H1 (cell line): ENCODE measurements around the gene CEACAM8. TPM values are rescaled to one million over a fixed set of nuclear protein-coding genes. Genes with fewer than 3 reads are reported as not detected.

Experiments used
- CTCF ChIA-PET: fragments of 300-600 bp; sonication (Branson Sonifier 250); formaldehyde crosslinking; loops from one replicate; lab custom pipeline; 2021; ENCODE audit not compliant: partially characterized antibody; lab: Charles Lee
- POLR2A ChIA-PET: fragments of 300-600 bp; sonication (Branson Sonifier 250); formaldehyde crosslinking; loops from one replicate; lab custom pipeline; 2021; ENCODE audit warnings: inconsistent platforms; ENCODE audit not compliant: partially characterized antibody; lab: Charles Lee
- DNase-seq, 2 experiments: peaks; one replicate each; pipeline versions ENCODE4 v3.0.0 to v3.0.0-alpha.2; 2010 to 2022; ENCODE audit warnings: low spot score in 2 of 2, low read depth in 1 of 2, mixed read lengths in 1 of 2
- FAIRE-seq: peaks from 2 replicates; lab custom pipeline; 2011; peaks lifted over from hg19 to GRCh38; lab: Jason Lieb, UNC
- H2AFZ ChIP-seq: 2 replicates; pipeline ENCODE4 v1.8.1; 2012; ENCODE audit warnings: low read length, inconsistent platforms
- H2AK5ac ChIP-seq: 2 replicates; pipeline ENCODE4 v1.6.1; 2013; ENCODE audit warnings: low read depth, low read length
- H2BK120ac ChIP-seq: replicated peaks from 2 replicates; pipeline ENCODE3; 2013; ENCODE audit warnings: low read depth, low read length, inconsistent platforms
- H2BK12ac ChIP-seq: 2 replicates; pipeline ENCODE4 v1.6.1; 2013; ENCODE audit warnings: low read depth, low read length
- H2BK15ac ChIP-seq: 2 replicates; pipeline ENCODE4 v1.6.1; 2013; ENCODE audit warnings: low read length
- H2BK20ac ChIP-seq: 2 replicates; pipeline ENCODE4 v1.6.1; 2013; ENCODE audit warnings: low read length
- H2BK5ac ChIP-seq: 2 replicates; pipeline ENCODE4 v1.6.1; 2013; ENCODE audit warnings: low read depth, low read length
- H3K14ac ChIP-seq: 2 replicates; pipeline ENCODE4 v1.6.1; 2013; ENCODE audit warnings: inconsistent platforms; ENCODE audit not compliant: insufficient read length
- H3K18ac ChIP-seq: 2 replicates; pipeline ENCODE4 v1.6.1; 2013; ENCODE audit warnings: low read length; ENCODE audit errors: extremely low read depth
- H3K23ac ChIP-seq: 2 replicates; pipeline ENCODE4 v1.6.1; 2013; ENCODE audit warnings: inconsistent platforms; ENCODE audit not compliant: insufficient read length
- H3K23me2 ChIP-seq: 2 replicates; pipeline ENCODE4 v1.6.1; 2013; ENCODE audit warnings: low read depth, low read length
- H3K27ac ChIP-seq: 2 replicates; pipeline ENCODE4 v1.6.1; 2011; ENCODE audit warnings: low read depth, low read length, inconsistent platforms
- H3K27me3 ChIP-seq, 4 experiments: replicated peaks in 1 of 4; 1 replicate in 1 of 4; 2 replicates in 3 of 4; pipeline versions ENCODE4 v1.6.1 to v1.8.1; 2011 to 2013; ENCODE audit warnings: low read length in 3 of 4, mild to moderate bottlenecking in 3 of 4, inconsistent platforms in 2 of 4, mixed read lengths in 2 of 4, moderate library complexity in 1 of 4; ENCODE audit not compliant: control insufficient read depth in 3 of 4, insufficient read depth in 3 of 4; ENCODE audit errors: extremely low read depth in 1 of 4
- H3K36me3 ChIP-seq, 4 experiments: 2 replicates each; pipeline versions ENCODE4 v1.6.1 to v1.8.1; 2011 to 2013; ENCODE audit warnings: mild to moderate bottlenecking in 4 of 4, low read length in 3 of 4, moderate library complexity in 2 of 4, control low read depth in 1 of 4, inconsistent platforms in 1 of 4; ENCODE audit not compliant: insufficient read depth in 4 of 4, control insufficient read depth in 2 of 4
- H3K4ac ChIP-seq: replicated peaks from 2 replicates; pipeline ENCODE3; 2013; ENCODE audit warnings: low read length, low read depth, mixed read lengths, inconsistent platforms; ENCODE audit not compliant: insufficient read length
- H3K4me1 ChIP-seq, 4 experiments: replicated peaks in 1 of 4; 1 replicate in 1 of 4; 2 replicates in 3 of 4; pipeline versions ENCODE4 v1.6.1 to v1.8.1; 2011 to 2013; ENCODE audit warnings: low read length in 3 of 4, inconsistent platforms in 2 of 4, mixed read lengths in 1 of 4; ENCODE audit not compliant: insufficient read depth in 4 of 4, control insufficient read depth in 3 of 4
- H3K4me2 ChIP-seq, 2 experiments: 2 replicates each; pipeline versions ENCODE4 v1.6.1 to v1.8.1; 2011 to 2013; ENCODE audit warnings: low read depth in 2 of 2, low read length in 2 of 2, control low read depth in 1 of 2, inconsistent platforms in 1 of 2, mild to moderate bottlenecking in 1 of 2; ENCODE audit not compliant: insufficient read depth in 1 of 2
- H3K4me3 ChIP-seq, 4 experiments: fragments of 200-600, 300-600 bp in 1 of 4; sonication (generic), shearing (Covaris generic), sonication (Bioruptor Twin) in 1 of 4; 2 replicates each; pipeline versions ENCODE4 v1.5.1 to v1.8.1; 2011 to 2016; ENCODE audit warnings: low read length in 4 of 4, low read depth in 3 of 4, control low read depth in 2 of 4, inconsistent platforms in 2 of 4, mild to moderate bottlenecking in 2 of 4, mixed read lengths in 1 of 4, moderate library complexity in 1 of 4; ENCODE audit not compliant: insufficient read depth in 2 of 4; ENCODE audit errors: extremely low read depth in 1 of 4
- H3K56ac ChIP-seq: replicated peaks from 2 replicates; pipeline ENCODE3; 2013; ENCODE audit warnings: low read depth, mild to moderate bottlenecking, mixed read lengths, low read length, inconsistent platforms; ENCODE audit not compliant: insufficient read length
- H3K79me1 ChIP-seq: 2 replicates; pipeline ENCODE4 v1.6.1; 2013; ENCODE audit warnings: low read depth, low read length, control low read depth
- H3K79me2 ChIP-seq, 2 experiments: 2 replicates each; pipeline versions ENCODE4 v1.6.1 to v1.8.1; 2012 to 2013; ENCODE audit warnings: low read length in 2 of 2, mild to moderate bottlenecking in 2 of 2, inconsistent platforms in 1 of 2; ENCODE audit not compliant: insufficient read depth in 2 of 2, control insufficient read depth in 1 of 2
- H3K9ac ChIP-seq, 4 experiments: replicated peaks in 1 of 4; 1 replicate in 1 of 4; 2 replicates in 3 of 4; pipeline versions ENCODE4 v1.6.1 to v1.8.1; 2011 to 2013; ENCODE audit warnings: low read depth in 3 of 4, low read length in 3 of 4, control low read depth in 2 of 4, mild to moderate bottlenecking in 2 of 4, moderate library complexity in 2 of 4, inconsistent platforms in 1 of 4; ENCODE audit errors: extremely low read depth in 1 of 4
- H3K9me3 ChIP-seq, 2 experiments: 2 replicates each; pipeline versions ENCODE4 v1.6.1 to v1.8.1; 2012 to 2013; ENCODE audit warnings: mild to moderate bottlenecking in 2 of 2, moderate library complexity in 2 of 2, control low read depth in 1 of 2, inconsistent platforms in 1 of 2, low read depth in 1 of 2, low read length in 1 of 2, mixed read lengths in 1 of 2; ENCODE audit not compliant: insufficient read depth in 2 of 2
- H4K20me1 ChIP-seq, 2 experiments: replicated peaks in 1 of 2; 2 replicates each; pipeline versions ENCODE3 to v1.8.1; 2011 to 2013; ENCODE audit warnings: inconsistent platforms in 2 of 2, low read length in 2 of 2, mild to moderate bottlenecking in 1 of 2; ENCODE audit not compliant: insufficient read depth in 2 of 2, control insufficient read depth in 1 of 2
- H4K5ac ChIP-seq: 2 replicates; pipeline ENCODE4 v1.6.1; 2013; ENCODE audit warnings: low read length, low read depth, mixed read lengths, inconsistent platforms; ENCODE audit not compliant: insufficient read length
- H4K8ac ChIP-seq: 2 replicates; pipeline ENCODE4 v1.8.0; 2013; ENCODE audit warnings: mild to moderate bottlenecking, moderate library complexity, low read length, inconsistent platforms; ENCODE audit not compliant: insufficient read depth; ENCODE audit errors: extremely low read depth
- H4K91ac ChIP-seq: replicated peaks from 2 replicates; pipeline ENCODE3; 2013; ENCODE audit warnings: low read length, mixed read lengths, inconsistent platforms; ENCODE audit not compliant: insufficient read length
- BRCA1 ChIP-seq: IDR thresholded peaks from 2 replicates; pipeline ENCODE4 v1.6.1; 2012; ENCODE audit warnings: low read depth, low read length, improper control_type of control experiment
- CEBPB ChIP-seq: IDR thresholded peaks from 2 replicates; pipeline ENCODE4 v1.6.1; 2012; ENCODE audit warnings: low read depth, low read length
- CTBP2 ChIP-seq: IDR thresholded peaks from 2 replicates; pipeline ENCODE4 v1.7.0; 2011; ENCODE audit warnings: borderline replicate concordance, mild to moderate bottlenecking, moderate library complexity, mixed read lengths, low read length; ENCODE audit not compliant: insufficient read depth, insufficient read length
- EP300 ChIP-seq, 2 experiments: IDR thresholded peaks; 1 replicate in 1 of 2; 2 replicates in 1 of 2; pipeline ENCODE4 v1.6.1; 2011 to 2012; ENCODE audit warnings: low read depth in 2 of 2, low read length in 2 of 2, mild to moderate bottlenecking in 2 of 2, borderline replicate concordance in 1 of 2, inconsistent platforms in 1 of 2, moderate library complexity in 1 of 2
- EZH2 ChIP-seq: fragments of 200-600 bp; sonication (generic); IDR thresholded peaks from 2 replicates; pipeline ENCODE4 v1.7.1; 2012; ENCODE audit warnings: low read depth, mild to moderate bottlenecking, moderate library complexity, low read length, inconsistent platforms; ENCODE audit not compliant: severe bottlenecking
- JUN ChIP-seq: IDR thresholded peaks from 2 replicates; pipeline ENCODE4 v1.6.1; 2011; ENCODE audit warnings: low read depth, mild to moderate bottlenecking, improper control_type of control experiment, low read length
- JUND ChIP-seq: IDR thresholded peaks from 2 replicates; pipeline ENCODE4 v1.6.1; 2011; ENCODE audit warnings: mild to moderate bottlenecking, improper control_type of control experiment, low read length
- SIN3A ChIP-seq, 2 experiments: IDR thresholded peaks in 1 of 2; conservative IDR thresholded peaks in 1 of 2; 2 replicates each; pipeline ENCODE4 v1.6.1; 2011 to 2012; ENCODE audit warnings: low read length in 2 of 2, improper control_type of control experiment in 1 of 2, low read depth in 1 of 2, mild to moderate bottlenecking in 1 of 2
- SIX5 ChIP-seq: IDR thresholded peaks from 2 replicates; pipeline ENCODE4 v1.6.1; 2011; ENCODE audit warnings: mild to moderate bottlenecking, low read depth, low read length
- SP1 ChIP-seq: IDR thresholded peaks from 2 replicates; pipeline ENCODE4 v1.6.1; 2011; ENCODE audit warnings: low read depth, low read length
- SRF ChIP-seq: IDR thresholded peaks from 2 replicates; pipeline ENCODE4 v1.6.1; 2011; ENCODE audit warnings: mild to moderate bottlenecking, low read depth, low read length, moderate library complexity
- SUZ12 ChIP-seq: fragments of 200-600 bp; sonication (generic); IDR thresholded peaks from 2 replicates; pipeline ENCODE4 v1.6.1; 2012; ENCODE audit warnings: mild to moderate bottlenecking, inconsistent platforms, low read length, moderate library complexity, mixed read lengths
- TAF1 ChIP-seq: IDR thresholded peaks from 2 replicates; pipeline ENCODE4 v1.6.1; 2011; ENCODE audit warnings: mild to moderate bottlenecking, low read depth, low read length
- TAF7 ChIP-seq: optimal IDR thresholded peaks from 2 replicates; pipeline ENCODE3; 2011; ENCODE audit warnings: low read depth, mild to moderate bottlenecking, inconsistent platforms, low read length, moderate library complexity, borderline replicate concordance
- TCF12 ChIP-seq: IDR thresholded peaks from 2 replicates; pipeline ENCODE4 v1.6.1; 2011; ENCODE audit warnings: low read depth, mild to moderate bottlenecking, low read length
- WGBS, 2 experiments: shearing (Covaris generic) in 1 of 2; methylation state at CpG; one replicate each; pipeline versions ENCODE4 v1.1.6 to v1.1.7; 2013 to 2015; ENCODE audit warnings: low lambda C conversion rate in 2 of 2, mixed read lengths in 2 of 2, inconsistent platforms in 1 of 2, low coverage in 1 of 2, missing lambda C conversion rate in 1 of 2; ENCODE audit not compliant: insufficient replicate concordance in 2 of 2, insufficient coverage in 1 of 2, insufficient read length in 1 of 2; ENCODE audit errors: extremely low coverage in 1 of 2, missing lambda C conversion rate in 1 of 2; 5-methylcytosine and 5-hydroxymethylcytosine counted together
- polyA plus RNA-seq, 7 experiments: library from polyadenylated mRNA; depleted of rRNA in 3 of 7; stranded (reverse) in 5 of 7; unstranded in 2 of 7; fragments of >200 nt in 5 of 7; fragments of 200-250 nt in 2 of 7; gene quantifications; 1 replicate in 5 of 7; 2 replicates in 1 of 7; 4 replicates in 1 of 7; pipeline versions ENCODE4 v1.2.1 to v1.2.3, GENCODE V29; 2011 to 2013; ENCODE audit warnings: missing spikeins in 2 of 7, mixed read lengths in 2 of 7
- total RNA-seq: library from RNA; stranded (reverse); fragmentation: NEBNext Ultra II Directional; extraction: Animal tissue kit (Norgen Biotek cat#: 25700); gene quantifications from 2 replicates; pipeline ENCODE4 v1.2.1, GENCODE V29; 2021

Gene CEACAM8
- total and polyA plus RNA-seq, 2 of the 8 experiments (the other 6 are each of a cell fraction or from before 2014, with no cell fraction given), result not detected

- FAIRE-seq (no peak), DNase-seq (no peak)
- Histone ChIP-seq H2BK15ac (no peak overlapping the region), H3K27me3 (no peaks in the 10 kb centered on the region; a peak in 1 of 7 replicates), H4K8ac (no peak overlapping the region), H2BK120ac (no peak overlapping the region), H3K36me3 (no peaks in the 10 kb centered on the region), H2BK5ac (no peak overlapping the region), H2AK5ac (no peak overlapping the region), H3K9ac (no peak overlapping the region), H4K5ac (no peak overlapping the region), H2BK12ac (no peak overlapping the region), H3K23ac (no peak overlapping the region), H3K4me2 (no peak overlapping the region), H3K23me2 (no peaks in the 10 kb centered on the region), H2AFZ (no peak overlapping the region), H3K4me1 (0 out of 7 replicates have a peak, but pooled peaks cover 0 to 2% (median 0%) of the 10 kb centered on the region in 4 experiments), H3K18ac (no peak overlapping the region), H3K9me3 (peaks cover 4 to 11% of the 10 kb centered on the region in 2 experiments; a peak in 1 of 4 replicates), H3K79me2 (no peaks in the 10 kb centered on the region), H3K56ac (no peak overlapping the region), H3K4me3 (no peak overlapping the region), H3K14ac (no peak overlapping the region), H2BK20ac (no peak overlapping the region), H4K91ac (no peak overlapping the region), H3K4ac (no peak overlapping the region), H4K20me1 (no peaks in the 10 kb centered on the region), H3K27ac (no peak overlapping the region), H3K79me1 (no peaks in the 10 kb centered on the region)
- POLR2A ChIA-PET, result no interaction called here
- CTCF ChIA-PET, result interaction anchor here (1.0 to 1.7 kb wide), 2 partner anchors 107 to 115 kb away, joined by 3 to 5 read pairs; no protein-coding TSS in a partner anchor
- WGBS, 2 experiments, result 100% methylated on average over 3 of the region's 4 CpGs; no CpG with 5 or more reads in 1 of the 2 experiments
- no peak for TF ChIP-seq EP300 (IDR thresholded peaks at IDR 0.05; ENCODE audit: borderline replicate concordance in 1 of 2, low read depth in 2 of 2, low read length in 2 of 2)
- TF ChIP-seq CEBPB, result no peak
- TF ChIP-seq JUND, result no peak
- TF ChIP-seq EZH2, result no peak
- TF ChIP-seq SP1, result no peak
- TF ChIP-seq SUZ12, result no peak
- no peak for TF ChIP-seq TCF12
- TF ChIP-seq BRCA1, result no peak
- no peak for TF ChIP-seq SRF
- no peak for TF ChIP-seq JUN
- no peak for TF ChIP-seq SIN3A (conservative IDR thresholded peaks at IDR 0.05 in 1 of 2, IDR thresholded peaks at IDR 0.05 in 1 of 2; ENCODE audit: low read depth in 1 of 2, low read length in 2 of 2)
- no peak for TF ChIP-seq SIX5
- no peak for TF ChIP-seq CTBP2
- no peak for TF ChIP-seq TAF7
- TF ChIP-seq TAF1, result no peak
Measured at GRCh38 chr19:42548552-42548951, 46.2 kb downstream of the CEACAM8 start.
